C4-2B (cell line): ENCODE data around the gene LAMTOR4.
"Not testable (repeated sequence)": the region's sequence is repeated elsewhere in the genome, so short reads cannot be mapped to it uniquely, and the experiment has no call there.

Experiments
- CTCF ChIP-seq: fragments of 450-650 bp; conservative IDR thresholded peaks from 2 replicates; pipeline ENCODE4 v1.5.1; 2017; ENCODE audit warnings: mild to moderate bottlenecking
- ZFX ChIP-seq: fragments of 450-650 bp; IDR thresholded peaks from 2 replicates; pipeline ENCODE4 v1.6.1; 2017

- TF ChIP-seq CTCF, ZFX: not testable (repeated sequence)
Observed at GRCh38 chr7:100192281-100192862, 43.7 kb downstream of the LAMTOR4 start.
